ENCODE data around the gene ITGA11. TPM values are rescaled to one million over a fixed set of nuclear protein-coding genes. Genes with fewer than 3 reads are reported as not detected.

Gene ITGA11
- total and polyA plus RNA-seq, 2 of the 13 experiments (the other 11 are each of a cell fraction or from before 2014, with no cell fraction given) = not detected

DNA sequence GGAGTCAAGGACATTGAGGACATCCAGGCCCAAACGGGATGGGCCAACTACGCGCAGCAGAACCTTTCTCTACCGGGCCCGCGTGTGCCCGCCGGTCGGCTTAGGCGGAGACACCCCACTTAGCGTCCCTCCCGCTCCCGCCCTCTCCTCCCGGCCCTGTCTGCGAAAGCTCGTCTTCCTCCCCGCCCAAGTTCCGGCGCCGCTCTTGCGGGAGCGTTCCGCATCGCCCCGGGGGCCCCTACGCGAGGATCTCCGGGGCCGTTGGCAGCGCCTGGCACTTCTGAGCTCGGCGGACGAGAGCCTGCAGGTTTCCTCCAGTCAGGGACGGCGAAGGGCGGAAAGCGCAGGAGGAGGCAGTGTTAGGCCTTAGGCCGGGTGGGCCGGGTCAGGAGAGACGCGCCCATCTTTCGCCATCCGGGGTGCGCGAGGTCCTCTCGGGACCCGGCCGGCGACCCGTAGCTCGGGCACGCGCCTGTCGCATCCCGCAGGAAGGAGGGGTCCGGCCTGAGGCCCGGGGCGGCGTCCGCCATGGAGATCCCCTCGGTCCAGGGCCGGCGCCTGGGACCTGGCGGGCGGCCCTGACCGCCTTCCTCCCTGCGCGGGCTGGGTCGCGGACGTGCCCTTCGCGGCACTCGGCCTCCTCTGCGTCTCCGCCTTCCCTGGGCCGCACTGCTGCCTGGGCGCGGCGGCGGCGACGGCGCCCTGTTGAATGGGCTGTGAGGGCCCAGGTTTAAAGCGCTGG lies 154.2 kb downstream of the ITGA11 start, which contains the start of gene FEM1B (continued):
- TF ChIP-seq, protein P1, sequence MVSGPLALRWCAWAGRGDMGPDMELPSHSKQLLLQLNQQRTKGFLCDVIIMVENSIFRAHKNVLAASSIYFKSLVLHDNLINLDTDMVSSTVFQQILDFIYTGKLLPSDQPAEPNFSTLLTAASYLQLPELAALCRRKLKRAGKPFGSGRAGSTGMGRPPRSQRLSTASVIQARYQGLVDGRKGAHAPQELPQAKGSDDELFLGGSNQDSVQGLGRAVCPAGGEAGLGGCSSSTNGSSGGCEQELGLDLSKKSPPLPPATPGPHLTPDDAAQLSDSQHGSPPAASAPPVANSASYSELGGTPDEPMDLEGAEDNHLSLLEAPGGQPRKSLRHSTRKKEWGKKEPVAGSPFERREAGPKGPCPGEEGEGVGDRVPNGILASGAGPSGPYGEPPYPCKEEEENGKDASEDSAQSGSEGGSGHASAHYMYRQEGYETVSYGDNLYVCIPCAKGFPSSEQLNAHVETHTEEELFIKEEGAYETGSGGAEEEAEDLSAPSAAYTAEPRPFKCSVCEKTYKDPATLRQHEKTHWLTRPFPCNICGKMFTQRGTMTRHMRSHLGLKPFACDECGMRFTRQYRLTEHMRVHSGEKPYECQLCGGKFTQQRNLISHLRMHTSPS (CRISPR knock-in tag; IDR thresholded peaks at IDR 0.05; ENCODE audit: low read depth) = no peak; the same call in 1 of the 2 replicates
- TF ChIP-seq ZNF460 (CRISPR knock-in tag; IDR thresholded peaks at IDR 0.05; ENCODE audit: borderline replicate concordance) = no peak
- peak; percentile 92 for TF ChIP-seq PITX1 (CRISPR knock-in tag; IDR thresholded peaks at IDR 0.05)
- peak; percentile 46; the same call in 1 of the 2 replicates for TF ChIP-seq ZNF256 (CRISPR knock-in tag; conservative IDR thresholded peaks at IDR 0.05)
- TF ChIP-seq SNAI1 (CRISPR knock-in tag; IDR thresholded peaks at IDR 0.05; ENCODE audit: borderline replicate concordance) = peak; percentile 97
- peak; percentile 63; the same call in 1 of the 2 replicates for TF ChIP-seq ZNF556 (CRISPR knock-in tag; IDR thresholded peaks at IDR 0.05; ENCODE audit: borderline replicate concordance)
- peak; percentile 54; the same call in 1 of the 2 replicates for TF ChIP-seq ZNF773 (CRISPR knock-in tag; IDR thresholded peaks at IDR 0.05; ENCODE audit: borderline replicate concordance)
- TF ChIP-seq, protein P2, sequence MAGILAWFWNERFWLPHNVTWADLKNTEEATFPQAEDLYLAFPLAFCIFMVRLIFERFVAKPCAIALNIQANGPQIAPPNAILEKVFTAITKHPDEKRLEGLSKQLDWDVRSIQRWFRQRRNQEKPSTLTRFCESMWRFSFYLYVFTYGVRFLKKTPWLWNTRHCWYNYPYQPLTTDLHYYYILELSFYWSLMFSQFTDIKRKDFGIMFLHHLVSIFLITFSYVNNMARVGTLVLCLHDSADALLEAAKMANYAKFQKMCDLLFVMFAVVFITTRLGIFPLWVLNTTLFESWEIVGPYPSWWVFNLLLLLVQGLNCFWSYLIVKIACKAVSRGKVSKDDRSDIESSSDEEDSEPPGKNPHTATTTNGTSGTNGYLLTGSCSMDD (CRISPR knock-in tag; IDR thresholded peaks at IDR 0.05) = peak; percentile 83
- TF ChIP-seq, protein P3, sequence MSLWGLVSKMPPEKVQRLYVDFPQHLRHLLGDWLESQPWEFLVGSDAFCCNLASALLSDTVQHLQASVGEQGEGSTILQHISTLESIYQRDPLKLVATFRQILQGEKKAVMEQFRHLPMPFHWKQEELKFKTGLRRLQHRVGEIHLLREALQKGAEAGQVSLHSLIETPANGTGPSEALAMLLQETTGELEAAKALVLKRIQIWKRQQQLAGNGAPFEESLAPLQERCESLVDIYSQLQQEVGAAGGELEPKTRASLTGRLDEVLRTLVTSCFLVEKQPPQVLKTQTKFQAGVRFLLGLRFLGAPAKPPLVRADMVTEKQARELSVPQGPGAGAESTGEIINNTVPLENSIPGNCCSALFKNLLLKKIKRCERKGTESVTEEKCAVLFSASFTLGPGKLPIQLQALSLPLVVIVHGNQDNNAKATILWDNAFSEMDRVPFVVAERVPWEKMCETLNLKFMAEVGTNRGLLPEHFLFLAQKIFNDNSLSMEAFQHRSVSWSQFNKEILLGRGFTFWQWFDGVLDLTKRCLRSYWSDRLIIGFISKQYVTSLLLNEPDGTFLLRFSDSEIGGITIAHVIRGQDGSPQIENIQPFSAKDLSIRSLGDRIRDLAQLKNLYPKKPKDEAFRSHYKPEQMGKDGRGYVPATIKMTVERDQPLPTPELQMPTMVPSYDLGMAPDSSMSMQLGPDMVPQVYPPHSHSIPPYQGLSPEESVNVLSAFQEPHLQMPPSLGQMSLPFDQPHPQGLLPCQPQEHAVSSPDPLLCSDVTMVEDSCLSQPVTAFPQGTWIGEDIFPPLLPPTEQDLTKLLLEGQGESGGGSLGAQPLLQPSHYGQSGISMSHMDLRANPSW (CRISPR knock-in tag; IDR thresholded peaks at IDR 0.05; ENCODE audit: borderline replicate concordance) = peak; percentile 66; the same call in 1 of the 2 replicates
- peak; percentile 53 for TF ChIP-seq ZNF776 (CRISPR knock-in tag; IDR thresholded peaks at IDR 0.05)
- TF ChIP-seq FOXA3 (CRISPR knock-in tag; IDR thresholded peaks at IDR 0.05) = 0 out of 2 replicates have a peak, but pooled peaks have one; percentile 41
- TF ChIP-seq NFKBIZ (CRISPR knock-in tag; IDR thresholded peaks at IDR 0.05) = peak; percentile 73; the same call in 1 of the 2 replicates
- TF ChIP-seq, protein P4, sequence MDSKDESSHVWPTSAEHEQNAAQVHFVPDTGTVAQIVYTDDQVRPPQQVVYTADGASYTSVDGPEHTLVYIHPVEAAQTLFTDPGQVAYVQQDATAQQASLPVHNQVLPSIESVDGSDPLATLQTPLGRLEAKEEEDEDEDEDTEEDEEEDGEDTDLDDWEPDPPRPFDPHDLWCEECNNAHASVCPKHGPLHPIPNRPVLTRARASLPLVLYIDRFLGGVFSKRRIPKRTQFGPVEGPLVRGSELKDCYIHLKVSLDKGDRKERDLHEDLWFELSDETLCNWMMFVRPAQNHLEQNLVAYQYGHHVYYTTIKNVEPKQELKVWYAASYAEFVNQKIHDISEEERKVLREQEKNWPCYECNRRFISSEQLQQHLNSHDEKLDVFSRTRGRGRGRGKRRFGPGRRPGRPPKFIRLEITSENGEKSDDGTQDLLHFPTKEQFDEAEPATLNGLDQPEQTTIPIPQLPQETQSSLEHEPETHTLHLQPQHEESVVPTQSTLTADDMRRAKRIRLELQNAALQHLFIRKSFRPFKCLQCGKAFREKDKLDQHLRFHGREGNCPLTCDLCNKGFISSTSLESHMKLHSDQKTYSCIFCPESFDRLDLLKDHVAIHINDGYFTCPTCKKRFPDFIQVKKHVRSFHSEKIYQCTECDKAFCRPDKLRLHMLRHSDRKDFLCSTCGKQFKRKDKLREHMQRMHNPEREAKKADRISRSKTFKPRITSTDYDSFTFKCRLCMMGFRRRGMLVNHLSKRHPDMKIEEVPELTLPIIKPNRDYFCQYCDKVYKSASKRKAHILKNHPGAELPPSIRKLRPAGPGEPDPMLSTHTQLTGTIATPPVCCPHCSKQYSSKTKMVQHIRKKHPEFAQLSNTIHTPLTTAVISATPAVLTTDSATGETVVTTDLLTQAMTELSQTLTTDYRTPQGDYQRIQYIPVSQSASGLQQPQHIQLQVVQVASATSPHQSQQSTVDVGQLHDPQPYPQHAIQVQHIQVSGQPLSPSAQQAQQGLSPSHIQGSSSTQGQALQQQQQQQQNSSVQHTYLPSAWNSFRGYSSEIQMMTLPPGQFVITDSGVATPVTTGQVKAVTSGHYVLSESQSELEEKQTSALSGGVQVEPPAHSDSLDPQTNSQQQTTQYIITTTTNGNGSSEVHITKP (CRISPR knock-in tag; IDR thresholded peaks at IDR 0.05; ENCODE audit: low read depth) = 0 out of 2 replicates have a peak, but pooled peaks have one; percentile 58
- TF ChIP-seq, protein P5, sequence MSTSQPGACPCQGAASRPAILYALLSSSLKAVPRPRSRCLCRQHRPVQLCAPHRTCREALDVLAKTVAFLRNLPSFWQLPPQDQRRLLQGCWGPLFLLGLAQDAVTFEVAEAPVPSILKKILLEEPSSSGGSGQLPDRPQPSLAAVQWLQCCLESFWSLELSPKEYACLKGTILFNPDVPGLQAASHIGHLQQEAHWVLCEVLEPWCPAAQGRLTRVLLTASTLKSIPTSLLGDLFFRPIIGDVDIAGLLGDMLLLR (CRISPR knock-in tag; IDR thresholded peaks at IDR 0.05) = peak; percentile 22; the same call in 1 of the 2 replicates
- TF ChIP-seq NCOA2 (CRISPR knock-in tag; IDR thresholded peaks at IDR 0.05) = peak; percentile 52
- TF ChIP-seq POLR2G (IDR thresholded peaks at IDR 0.05; ENCODE audit: low read depth, low read length) = peak; percentile 91
- peak; percentile 27; the same call in 1 of the 2 replicates for TF ChIP-seq TSC22D2 (CRISPR knock-in tag; IDR thresholded peaks at IDR 0.05; ENCODE audit: borderline replicate concordance)
